GM23338 (cell line): ENCODE results near the gene CTBP2. TPM values are rescaled to one million over a fixed set of nuclear protein-coding genes. Genes with fewer than 3 reads are reported as not detected.

Experiments used
- ATAC-seq: fragments of 200-7000 bp; cut with Tn5 transposase; 3 replicates; pipeline ENCODE4 v1.9.1; 2020
- DNase-seq: peaks from one replicate; pipeline ENCODE4 v3.0.0-alpha.2; 2015; ENCODE audit warnings: low spot score
- H2AFZ ChIP-seq: fragments of 200-600 bp; sonication (generic); 2 replicates; pipeline ENCODE4 v1.8.0; 2016; ENCODE audit warnings: antibody characterized with exemption, mild to moderate bottlenecking, moderate library complexity
- H3F3A ChIP-seq: fragments of 200-600 bp; sonication (generic); replicated peaks from 2 replicates; pipeline ENCODE4 v1.8.0; 2017; ENCODE audit warnings: antibody characterized with exemption, mixed run types, low read depth
- H3K27ac ChIP-seq: fragments of 200-600 bp; sonication (generic); 2 replicates; pipeline ENCODE4 v1.6.1; 2016; ENCODE audit warnings: low read depth
- H3K27me3 ChIP-seq: fragments of 200-600 bp; sonication (generic); 2 replicates; pipeline ENCODE4 v1.8.0; 2016; ENCODE audit warnings: mild to moderate bottlenecking, mixed run types, moderate library complexity; ENCODE audit not compliant: insufficient read depth
- H3K36me3 ChIP-seq: fragments of 200-600 bp; sonication (generic); 2 replicates; pipeline ENCODE4 v1.8.0; 2016; ENCODE audit warnings: mild to moderate bottlenecking; ENCODE audit not compliant: insufficient read depth
- H3K4me1 ChIP-seq: fragments of 200-600 bp; sonication (generic); 2 replicates; pipeline ENCODE4 v1.8.0; 2016; ENCODE audit warnings: mild to moderate bottlenecking, moderate library complexity; ENCODE audit not compliant: insufficient read depth
- H3K4me2 ChIP-seq: fragments of 200-600 bp; sonication (generic); 2 replicates; pipeline ENCODE4 v1.7.1; 2017; ENCODE audit warnings: mixed run types
- H3K4me3 ChIP-seq: fragments of 200-600 bp; sonication (generic); 2 replicates; pipeline ENCODE4 v1.6.1; 2016; ENCODE audit warnings: mixed run types
- H3K79me2 ChIP-seq: fragments of 200-600 bp; sonication (generic); replicated peaks from 2 replicates; pipeline ENCODE4 v1.8.0; 2017; ENCODE audit warnings: mild to moderate bottlenecking; ENCODE audit not compliant: insufficient read depth
- H3K9me2 ChIP-seq: fragments of 200-600 bp; sonication (generic); 2 replicates; pipeline ENCODE4 v1.8.0; 2017; ENCODE audit not compliant: insufficient read depth
- H4K20me1 ChIP-seq: fragments of 200-600 bp; sonication (generic); replicated peaks from 2 replicates; pipeline ENCODE4 v1.8.0; 2017; ENCODE audit warnings: mild to moderate bottlenecking; ENCODE audit not compliant: insufficient read depth
- H3K27ac Mint-ChIP-seq: 2 replicates; pipeline ENCODE4 v1.8.0; 2020; ENCODE audit warnings: inconsistent platforms, mild to moderate bottlenecking, moderate library complexity, mixed read lengths
- H3K27me3 Mint-ChIP-seq: 3 replicates; pipeline ENCODE4 v1.8.0; 2022; ENCODE audit warnings: low read depth, mild to moderate bottlenecking, moderate library complexity, mixed read lengths, inconsistent platforms; ENCODE audit not compliant: insufficient read depth, poor library complexity
- H3K36me3 Mint-ChIP-seq: 3 replicates; pipeline ENCODE4 v1.8.0; 2021; ENCODE audit warnings: low read depth, mild to moderate bottlenecking, inconsistent platforms, moderate library complexity, mixed read lengths
- H3K4me1 Mint-ChIP-seq: 3 replicates; pipeline ENCODE4 v1.8.0; 2020; ENCODE audit warnings: mild to moderate bottlenecking, inconsistent platforms, mixed read lengths
- H3K4me3 Mint-ChIP-seq: 3 replicates; pipeline ENCODE4 v1.8.0; 2021; ENCODE audit warnings: moderate library complexity, mild to moderate bottlenecking, inconsistent platforms, mixed read lengths
- H3K9me3 Mint-ChIP-seq: 3 replicates; pipeline ENCODE4 v1.8.0; 2020; ENCODE audit warnings: moderate library complexity, mild to moderate bottlenecking, inconsistent platforms, mixed read lengths
- EZH2 ChIP-seq: fragments of 200-600 bp; sonication (generic); IDR thresholded peaks from one replicate; pipeline ENCODE4 v1.8.0; 2017; ENCODE audit warnings: antibody characterized with exemption, mild to moderate bottlenecking, low read depth; ENCODE audit not compliant: unreplicated experiment
- REST ChIP-seq: IDR thresholded peaks from one replicate; pipeline ENCODE4 v1.6.1; 2018; ENCODE audit warnings: antibody characterized with exemption; ENCODE audit not compliant: unreplicated experiment
- ZNF462 ChIP-seq: fragments of 250-450 bp; sonication (Bioruptor Pico); IDR thresholded peaks from 2 replicates; pipeline ENCODE4 v1.5.0; 2020; ENCODE audit warnings: mild to moderate bottlenecking, moderate library complexity
- polyA plus RNA-seq: library from polyadenylated mRNA; unstranded; fragments of >200 nt; fragmentation: Nextera tagmentation; extraction: Ambion mirVana; gene quantifications from 2 replicates; pipeline ENCODE4 v1.2.1, GENCODE V29; 2016
- total RNA-seq: library from RNA; depleted of rRNA; stranded (reverse); fragments of >200 nt; shearing (Covaris generic); gene quantifications from 2 replicates; pipeline ENCODE4 v1.2.3, GENCODE V29; 2014

CTBP2 gene
- total and polyA plus RNA-seq, 2 experiments from 2014 or later: 133 to 265 TPM

DNA sequence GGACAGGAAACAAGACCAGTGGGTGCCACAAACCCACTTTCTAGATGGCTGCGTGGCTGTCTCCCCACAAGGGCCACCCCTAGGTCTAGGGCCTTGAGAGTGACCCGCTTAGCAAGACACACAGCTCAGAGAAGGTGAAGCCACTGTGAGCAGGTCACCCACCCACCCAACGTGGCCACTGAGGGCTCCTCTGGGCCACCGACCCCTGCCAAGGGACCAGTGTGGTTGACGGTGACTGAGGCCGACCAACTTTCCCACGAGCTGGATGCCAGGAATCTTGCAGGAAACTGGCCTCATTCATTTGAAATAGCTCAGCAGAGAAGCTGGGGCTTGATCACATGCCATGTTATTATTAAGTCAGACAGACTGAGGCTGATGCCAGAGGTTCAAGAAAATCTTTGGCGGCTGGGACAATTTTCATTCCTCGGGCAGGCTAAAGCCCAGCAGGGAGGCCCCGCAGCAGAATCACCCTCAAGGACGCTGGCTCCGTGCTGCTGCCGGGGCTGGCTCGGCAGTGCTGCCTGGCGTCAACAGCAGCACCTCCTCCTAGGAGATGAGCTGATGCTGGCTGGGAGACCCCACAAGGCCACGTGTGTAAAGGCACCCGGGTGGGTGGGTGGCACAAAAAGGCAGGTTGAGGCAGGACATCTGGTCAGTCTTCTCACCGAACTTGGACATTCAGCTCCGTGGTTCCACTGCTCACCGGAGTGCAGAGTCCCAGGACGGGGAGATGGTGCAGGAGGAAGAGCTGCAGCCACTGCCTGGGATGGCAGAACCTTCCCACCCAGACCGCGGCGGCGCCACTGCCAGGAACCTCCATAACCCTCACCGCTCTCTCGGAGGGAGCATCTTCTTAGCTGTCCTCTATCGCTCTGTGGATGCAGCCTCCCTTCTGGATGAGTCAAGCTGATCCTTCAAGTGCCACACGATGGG is 160.7 kb downstream of the CTBP2 start:
- Mint-ChIP-seq H3K27me3 (peaks cover 67% of the 10 kb centered on the region), H3K36me3 (peaks cover 98% of the 10 kb centered on the region), H3K4me1 (peaks cover 7% of the 10 kb centered on the region), H3K4me3 (no peak overlapping the region), H3K9me3 (peaks cover 3% of the 10 kb centered on the region; the same call in 1 of the 3 replicates), H3K27ac (no peak overlapping the region)
- no peak for DNase-seq
- Histone ChIP-seq H3K9me2 (no peaks in the 10 kb centered on the region), H2AFZ (no peak overlapping the region), H3K36me3 (peaks cover 12% of the 10 kb centered on the region; the same call in 1 of the 2 replicates), H3F3A (peaks cover 20% of the 10 kb centered on the region), H3K27ac (no peak overlapping the region), H4K20me1 (peaks cover 20% of the 10 kb centered on the region; the same call in 1 of the 2 replicates), H3K4me2 (no peak overlapping the region), H3K79me2 (peaks cover 15% of the 10 kb centered on the region), H3K4me3 (no peak overlapping the region), H3K4me1 (no peaks in the 10 kb centered on the region), H3K27me3 (no peaks in the 10 kb centered on the region)
- TF ChIP-seq ZNF462 (no peak), REST (no peak), EZH2 (no peak)
- no peak for ATAC-seq
